Fibroblast of peridontal ligament (primary cell): ENCODE data around the gene ZDHHC14.
"Not testable (repeated sequence)": the region's sequence is repeated elsewhere in the genome, so short reads cannot be mapped to it uniquely, and the experiment has no call there.

Experiments
- DNase-seq: peaks from one replicate; pipeline ENCODE4 v3.0.0-alpha.2; 2010; ENCODE audit errors: extremely low read depth

ZDHHC14 gene

DNA sequence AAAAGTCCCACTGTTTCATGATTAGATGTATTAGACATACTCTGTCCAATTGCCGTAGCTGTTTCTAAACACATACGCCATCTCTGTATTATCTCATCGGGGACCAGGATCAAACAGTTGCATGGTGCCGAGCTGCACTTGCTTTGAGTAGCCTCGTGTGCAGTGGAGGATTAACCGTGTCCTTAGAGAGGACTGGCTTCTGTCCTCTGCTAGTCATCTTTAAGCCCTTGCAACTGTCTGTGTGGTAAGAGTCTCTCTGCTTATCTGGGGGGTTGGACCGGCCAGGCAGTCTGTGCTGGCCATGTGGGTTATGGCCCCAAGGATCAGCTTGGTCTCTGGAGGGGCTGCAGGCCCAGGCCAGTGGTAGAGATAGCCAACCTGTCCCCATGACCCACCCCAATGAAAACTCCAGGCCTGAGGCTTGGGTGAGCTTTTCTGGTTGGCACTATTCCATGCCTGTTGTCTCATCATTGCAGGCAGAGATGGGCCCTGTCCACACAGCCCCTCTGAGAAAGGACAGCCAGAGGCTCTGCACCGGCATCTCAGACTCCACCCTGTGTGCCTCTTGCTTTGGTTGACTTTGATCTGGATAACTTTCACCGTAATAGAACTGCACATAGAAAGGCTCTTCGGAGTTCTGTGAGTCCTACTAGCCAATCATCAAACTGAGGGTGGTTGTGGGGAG lies 304.7 kb downstream of the ZDHHC14 start:
- no peak for DNase-seq

- no peak for DNase-seq
These were observed 307.4 kb downstream of the ZDHHC14 start for GRCh38 chr6:157688275-157688959.

DNA sequence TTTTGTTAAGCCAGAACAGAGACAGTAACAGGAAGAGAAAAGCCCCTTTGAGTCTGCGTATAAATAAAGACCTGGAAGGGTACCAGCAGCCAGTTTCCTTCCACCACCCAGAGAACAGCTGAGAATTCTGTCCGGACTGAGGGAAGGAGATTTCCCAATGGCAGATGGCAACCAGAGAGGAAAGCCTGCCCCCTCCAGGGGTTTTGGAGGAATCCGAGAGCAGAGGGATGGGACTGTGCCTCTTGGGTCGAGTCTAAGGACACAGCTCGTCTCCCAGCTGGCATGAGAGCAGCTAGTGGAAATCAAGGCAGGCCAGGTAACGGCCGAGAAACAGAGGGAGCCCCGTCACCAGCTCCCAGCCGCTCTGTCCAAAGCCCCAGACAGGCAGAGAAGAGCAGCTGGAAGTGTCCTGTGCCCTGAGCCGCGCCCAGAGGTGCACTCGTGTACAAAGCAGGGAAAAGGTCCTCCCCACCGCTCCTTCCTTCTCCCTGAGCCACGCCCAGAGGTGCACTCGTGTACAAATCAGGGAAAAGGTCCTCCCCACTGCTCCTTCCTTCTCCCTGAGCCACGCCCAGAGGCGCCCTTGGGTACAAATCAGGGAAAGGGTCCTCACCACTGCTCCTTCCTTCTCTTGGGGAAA lies 308.1 kb downstream of the ZDHHC14 start:
- peak; percentile 29 for DNase-seq

GRCh38 chr6:157689875-157690274 lies 308.9 kb downstream of the ZDHHC14 start:
- no peak for DNase-seq

GRCh38 chr6:157690441-157691210 lies 309.6 kb downstream of the ZDHHC14 start:
- no peak for DNase-seq

- not testable (repeated sequence) for DNase-seq
These were observed 310.6 kb downstream of the ZDHHC14 start for GRCh38 chr6:157691621-157692020.

DNA sequence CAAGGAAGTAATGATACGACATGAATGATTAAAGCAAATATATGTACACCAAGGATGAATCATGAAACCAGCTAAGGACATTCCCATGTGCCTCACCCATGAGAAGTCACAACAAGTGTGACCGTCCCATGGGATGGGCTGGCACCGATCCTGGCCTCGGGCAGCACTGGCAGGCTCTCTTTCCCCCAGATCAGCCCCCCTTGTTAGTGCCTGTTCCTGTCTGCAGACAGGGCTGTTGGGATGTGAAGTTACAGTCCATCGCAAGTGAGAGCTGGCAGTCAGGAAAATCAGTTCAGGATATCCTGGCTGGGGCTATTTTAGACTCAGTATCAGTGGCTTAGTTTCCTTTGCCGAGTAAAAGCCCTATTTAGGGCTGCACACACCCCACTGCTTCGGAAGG lies 312.9 kb downstream of the ZDHHC14 start:
- DNase-seq: no peak

DNA sequence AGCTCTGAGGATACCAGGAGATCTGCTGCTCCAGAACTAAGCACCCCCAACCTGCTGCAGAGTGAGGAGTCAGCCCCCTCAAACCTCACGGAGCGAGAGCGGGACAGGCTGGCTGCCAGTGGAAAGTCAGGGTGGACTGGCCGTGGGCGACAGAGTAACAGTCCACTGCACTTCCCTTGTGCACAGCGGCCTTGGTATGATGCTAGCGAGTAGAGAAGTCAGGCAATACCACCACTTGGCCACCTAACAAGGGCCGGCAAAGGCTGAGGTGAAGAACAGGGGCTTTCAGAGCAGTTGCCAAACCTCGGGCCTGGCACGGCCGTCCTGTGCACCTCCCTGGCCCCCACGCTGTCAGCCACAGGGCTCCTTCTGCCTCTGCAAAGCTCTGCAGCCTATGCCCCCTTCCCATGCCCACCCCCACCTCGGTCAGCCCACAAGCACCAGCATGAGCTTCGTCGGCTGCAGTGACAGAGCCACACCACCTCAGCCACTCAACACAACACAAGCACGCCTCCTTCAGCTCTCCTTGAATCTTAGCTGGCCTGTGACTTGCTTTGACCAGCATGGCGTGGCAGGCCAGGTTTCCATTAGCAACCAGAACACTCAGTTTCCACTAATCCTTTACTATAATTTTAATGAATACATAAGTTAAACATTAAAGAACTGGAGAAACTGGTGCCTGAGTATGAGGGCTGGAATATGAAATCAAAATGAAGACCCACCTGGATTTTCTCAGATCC lies 314.5 kb downstream of the ZDHHC14 start:
- no peak for DNase-seq

- no peak for DNase-seq
These were observed 319.0 kb downstream of the ZDHHC14 start for GRCh38 chr6:157699777-157700636.

GRCh38 chr6:157706351-157706750 lies 325.4 kb downstream of the ZDHHC14 start:
- DNase-seq: not testable (repeated sequence)

DNA sequence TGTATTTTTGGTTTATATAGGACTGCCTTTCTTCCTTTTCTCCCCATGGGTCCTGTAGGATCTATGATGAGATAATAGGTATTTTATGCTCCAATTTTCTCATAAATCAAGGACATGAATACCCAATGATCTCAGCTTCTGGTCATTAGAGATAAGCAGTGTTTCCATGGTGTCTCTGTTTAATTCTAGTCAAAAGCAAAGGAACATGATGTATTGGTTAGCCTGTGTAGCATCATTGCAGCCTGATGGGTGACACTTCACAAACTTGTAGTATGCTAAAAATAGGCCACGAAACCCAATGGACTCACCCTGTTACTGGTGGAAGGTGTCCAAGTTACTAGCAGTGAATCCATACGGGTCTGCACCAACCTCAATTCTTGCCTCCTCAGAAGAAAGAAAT lies 325.9 kb downstream of the ZDHHC14 start:
- peak; percentile 36 for DNase-seq

- no peak for DNase-seq
These were observed 326.6 kb downstream of the ZDHHC14 start for GRCh38 chr6:157707576-157707975.

DNA sequence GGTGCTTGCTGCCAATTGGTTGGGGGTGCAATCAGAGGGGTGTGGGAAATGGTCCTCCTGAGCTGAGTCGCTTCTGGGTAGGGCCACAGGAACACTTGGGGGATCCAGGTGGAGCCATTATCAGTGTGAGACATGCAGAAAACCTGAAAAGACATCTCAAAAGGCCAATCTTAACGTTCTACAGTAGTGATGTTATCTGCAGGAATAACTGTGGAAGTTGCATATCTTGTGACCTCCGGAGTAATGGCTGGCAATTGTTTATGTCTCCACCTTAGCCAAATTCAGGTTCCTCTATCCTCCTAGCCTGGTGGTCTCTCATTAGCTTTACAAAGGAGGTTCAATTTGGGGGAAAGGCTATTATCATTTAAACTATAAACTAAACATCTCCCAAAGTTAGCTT lies 327.2 kb downstream of the ZDHHC14 start:
- no peak for DNase-seq

DNA sequence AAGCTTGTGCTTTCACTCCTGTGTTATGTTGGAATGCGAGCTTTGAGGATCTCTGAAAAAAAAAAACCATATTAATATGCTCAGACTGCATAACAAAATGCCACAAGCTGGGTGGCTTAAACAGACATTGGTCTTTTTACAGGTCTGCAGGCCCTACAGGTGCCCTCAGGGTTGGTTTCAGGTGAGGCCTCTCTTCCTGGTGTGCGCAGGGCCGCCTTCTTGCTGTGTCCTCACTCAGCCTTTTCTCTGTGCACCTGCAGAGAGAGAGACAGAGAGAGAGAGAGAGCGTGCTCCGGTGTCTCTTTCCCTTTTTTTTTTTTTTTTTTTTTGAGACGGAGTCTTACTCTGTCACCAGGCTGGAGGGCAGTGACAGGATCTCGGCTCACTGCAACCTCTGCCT lies 327.9 kb downstream of the ZDHHC14 start:
- DNase-seq: no peak

GRCh38 chr6:157709555-157709954 lies 328.6 kb downstream of the ZDHHC14 start:
- no peak for DNase-seq

- peak; percentile 44 for DNase-seq
These were observed 329.6 kb downstream of the ZDHHC14 start for GRCh38 chr6:157710604-157711003.

- DNase-seq: no peak
These were observed 330.1 kb downstream of the ZDHHC14 start for GRCh38 chr6:157711060-157711459.

- no peak for DNase-seq
These were observed 331.8 kb downstream of the ZDHHC14 start for GRCh38 chr6:157712585-157713295.

DNA sequence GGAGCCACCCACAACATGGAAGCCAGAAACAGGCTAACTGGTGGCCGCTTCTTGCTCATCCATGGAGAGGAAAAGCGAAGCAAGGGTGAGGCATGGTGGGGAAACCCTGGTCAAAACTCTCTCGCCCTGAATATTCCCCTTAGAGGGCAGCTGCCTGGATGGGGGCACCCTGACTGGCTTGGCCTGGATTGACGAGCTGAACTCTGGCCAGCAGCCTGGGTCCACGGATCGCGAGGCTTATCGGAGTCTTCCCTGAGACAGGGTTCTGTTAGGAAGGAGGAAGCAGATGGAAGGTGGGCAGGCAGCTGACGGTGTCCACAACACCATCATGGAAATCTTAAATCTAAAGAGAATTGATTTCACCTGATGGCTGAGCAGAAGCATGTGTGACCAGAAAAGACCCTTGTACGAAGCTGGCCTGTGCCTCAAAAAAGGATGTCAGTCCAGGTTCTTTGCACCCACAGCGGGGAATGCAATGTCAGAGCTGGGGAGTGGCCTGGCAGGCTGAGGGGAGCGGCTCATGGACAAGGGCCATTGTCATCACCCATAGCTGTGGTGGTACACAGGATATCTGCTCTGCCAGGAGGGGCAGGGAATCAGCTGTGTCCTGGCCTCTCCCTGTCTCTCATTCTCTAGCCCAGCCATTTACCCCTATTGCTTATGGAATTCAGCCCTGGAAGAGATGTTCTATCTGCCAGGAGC lies 332.6 kb downstream of the ZDHHC14 start:
- DNase-seq: no peak
